AML-193 (cell line): Measurements from ENCODE around the gene SEC63.

Source experiments
- DNase-seq, 2 experiments: peaks; one replicate each; lab custom pipeline; 2025; lab: John Stamatoyannopoulos, UW

SEC63 gene

GRCh38 chr6:107819217-107819616, 138.8 kb downstream of the SEC63 start:
- no peak for DNase-seq

- no peak for DNase-seq
Observed at GRCh38 chr6:107818272-107818671, 139.7 kb downstream of the SEC63 start.

GRCh38 chr6:107817784-107818183, 140.2 kb downstream of the SEC63 start:
- DNase-seq, result no peak
